ENCODE results near the gene TARP.

TARP gene

GRCh38 chr7:38245409-38245977 is 27.9 kb downstream of the TARP start:
- H3K9me1 ChIP-seq (ENCODE audit: insufficient read depth, low read length) = no peaks in the 10 kb centered on the region
- H3K4me1 ChIP-seq (ENCODE audit: control insufficient read depth, insufficient read depth, low read length) = no peaks in the 10 kb centered on the region
- ChIA-PET CTCF (no interaction called here), POLR2A (ENCODE audit: unreplicated experiment) (no interaction called here)
- no peak overlapping the region for H3K4ac ChIP-seq (ENCODE audit: low read depth, low read length)
- no peaks in the 10 kb centered on the region for H3K36me3 ChIP-seq (ENCODE audit: control insufficient read depth, insufficient read depth, low read length)
- TF ChIP-seq MAZ (IDR thresholded peaks at IDR 0.05; ENCODE audit: borderline replicate concordance, low read depth, low read length) = no peak
- TF ChIP-seq RFX5 (IDR thresholded peaks at IDR 0.05; ENCODE audit: low read depth, low read length) = no peak
- no peak for TF ChIP-seq CEBPB (IDR thresholded peaks at IDR 0.05; ENCODE audit: low read depth, low read length)
- TF ChIP-seq, protein P1, sequence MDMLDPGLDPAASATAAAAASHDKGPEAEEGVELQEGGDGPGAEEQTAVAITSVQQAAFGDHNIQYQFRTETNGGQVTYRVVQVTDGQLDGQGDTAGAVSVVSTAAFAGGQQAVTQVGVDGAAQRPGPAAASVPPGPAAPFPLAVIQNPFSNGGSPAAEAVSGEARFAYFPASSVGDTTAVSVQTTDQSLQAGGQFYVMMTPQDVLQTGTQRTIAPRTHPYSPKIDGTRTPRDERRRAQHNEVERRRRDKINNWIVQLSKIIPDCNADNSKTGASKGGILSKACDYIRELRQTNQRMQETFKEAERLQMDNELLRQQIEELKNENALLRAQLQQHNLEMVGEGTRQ (IDR thresholded peaks at IDR 0.05; ENCODE audit: low read depth, low read length) = no peak
- no peak overlapping the region for H3K4me2 ChIP-seq (ENCODE audit: low read depth, low read length)
- H2BK20ac ChIP-seq (ENCODE audit: low read depth, low read length) = no peak overlapping the region
- no peak overlapping the region for H4K8ac ChIP-seq (ENCODE audit: low read depth in 2 of 2, low read length in 2 of 2)
- in situ Hi-C loops (cut with MboI; ENCODE audit: low sequenced_read_pairs) = no loop called here
- no peak overlapping the region for H3K56ac ChIP-seq (ENCODE audit: extremely low read depth, insufficient read depth, low read length)
- H3K27ac ChIP-seq (ENCODE audit: insufficient read depth, low read length) = no peak overlapping the region
- H4K5ac ChIP-seq (ENCODE audit: low read depth, low read length) = no peak overlapping the region
- DNase-seq (no peak), ATAC-seq (ENCODE audit: low read depth) (no peak)
- no peak overlapping the region for H3K4me3 ChIP-seq (ENCODE audit: insufficient read depth, low read depth, low read length)
- no peaks in the 10 kb centered on the region for H3K79me1 ChIP-seq (ENCODE audit: low read depth in 1 of 2, low read length in 2 of 2)
- WGBS, 2 experiments (ENCODE audit: extremely low coverage in 2 of 2, insufficient read length in 1 of 2) = no CpG with 5 or more reads among the region's 3 CpGs
- intact Hi-C loops (cut with micrococcal nuclease) = no loop called here
- H2BK15ac ChIP-seq (ENCODE audit: low read depth, low read length) = no peak overlapping the region
- H2AK5ac ChIP-seq (ENCODE audit: low read depth, low read length) = no peak overlapping the region
- dilution Hi-C loops (cut with HindIII; ENCODE audit: low sequenced_read_pairs, unreplicated experiment) = no loop called here
- no peaks in the 10 kb centered on the region for H3K9me3 ChIP-seq (ENCODE audit: control insufficient read depth, insufficient read depth, low read length)
- H2BK5ac ChIP-seq (ENCODE audit: low read depth, low read length, poor library complexity, severe bottlenecking) = no peak overlapping the region
- BruUV-seq (replicated peaks) = no TSS peak
- no peak overlapping the region for H3K14ac ChIP-seq (replicated peaks; ENCODE audit: low read depth, low read length)
- no peak overlapping the region for H4K91ac ChIP-seq (ENCODE audit: insufficient read depth, low read depth, low read length)
- H2BK120ac ChIP-seq (ENCODE audit: low read depth, low read length) = no peak overlapping the region
- H3K9ac ChIP-seq (ENCODE audit: low read depth, low read length) = no peak overlapping the region
- H3K27me3 ChIP-seq (ENCODE audit: control insufficient read depth, insufficient read depth, low read length) = peaks cover 4% of the 10 kb centered on the region; the same call in 1 of the 2 replicates
- no peak overlapping the region for H2AFZ ChIP-seq (replicated peaks; ENCODE audit: low read length, poor library complexity)
- no peak overlapping the region for H3K18ac ChIP-seq (ENCODE audit: low read depth, low read length)
- H2AK9ac ChIP-seq (replicated peaks; ENCODE audit: low read depth, low read length, poor library complexity) = no peak overlapping the region
- H4K20me1 ChIP-seq (ENCODE audit: insufficient read depth, low read length) = no peaks in the 10 kb centered on the region
- H3K23ac ChIP-seq (ENCODE audit: low read depth, low read length) = no peak overlapping the region
